K562 (cell line): ENCODE results near the gene ZMYND8. TPM values are rescaled to one million over a fixed set of nuclear protein-coding genes. Genes with fewer than 3 reads are reported as not detected.

Experiments
- HNRNPLL ChIP-seq: fragments of 200-400 bp; formaldehyde crosslinking; IDR thresholded peaks from 2 replicates; pipeline ENCODE4 v1.6.1; 2017; ENCODE audit warnings: low read length, low read depth, mild to moderate bottlenecking; ENCODE audit not compliant: poor library complexity, severe bottlenecking
- SP2 ChIP-seq: IDR thresholded peaks from 2 replicates; pipeline ENCODE4 v1.6.1; 2011; ENCODE audit warnings: mild to moderate bottlenecking, low read depth, low read length, moderate library complexity; ENCODE audit not compliant: poor library complexity, severe bottlenecking; ENCODE audit errors: extremely low read depth
- ZNF41 ChIP-seq: fragments of 250-450 bp; sonication (Bioruptor Pico); conservative IDR thresholded peaks from 2 replicates; pipeline ENCODE4 v1.4.0; 2020; ENCODE audit warnings: mild to moderate bottlenecking
- polyA plus RNA-seq, 8 experiments: library from polyadenylated mRNA; depleted of rRNA in 4 of 8; stranded (reverse) in 5 of 8; unstranded in 3 of 8; fragments of >200 nt; fragmentation: Nextera tagmentation in 2 of 8; fragmentation: Illumina TruSeq in 1 of 8; extraction: Ambion mirVana in 2 of 8; extraction: Trizol in 1 of 8; gene quantifications; 2 replicates each; pipeline versions ENCODE4 v1.2.1 to v1.2.3, GENCODE V29; 2011 to 2014; ENCODE audit warnings: inconsistent platforms in 1 of 8, missing spikeins in 1 of 8
- total RNA-seq, 7 experiments: library from RNA; depleted of rRNA in 6 of 7; stranded (reverse); fragments of >200 nt in 6 of 7; fragmentation: Illumina TruSeq in 2 of 7; extraction: Trizol in 2 of 7; gene quantifications; 2 replicates each; pipeline versions ENCODE4 v1.2.1 to v1.2.3, GENCODE V29; 2011 to 2021; ENCODE audit warnings: low replicate concordance in 1 of 7
- TF ChIP-seq, protein P1 (sequence below): fragments of 200-600 bp; sonication (generic); IDR thresholded peaks from one replicate; pipeline ENCODE4 v1.6.1; 2012; ENCODE audit warnings: mild to moderate bottlenecking, low read depth, low read length, inconsistent platforms
- TF ChIP-seq, protein P2 (sequence below), 2 experiments: fragments of 150-350 bp in 1 of 2; IDR thresholded peaks; 2 replicates each; pipeline ENCODE4 v1.6.1; 2012 to 2016; ENCODE audit warnings: low read depth in 2 of 2, low read length in 2 of 2, mild to moderate bottlenecking in 1 of 2, moderate library complexity in 1 of 2
- TF ChIP-seq, protein P3 (sequence below): fragments of 150-350 bp; IDR thresholded peaks from 2 replicates; pipeline ENCODE4 v1.6.1; 2014; ENCODE audit warnings: low read depth, mild to moderate bottlenecking, low read length, borderline replicate concordance

ZMYND8 gene
- total and polyA plus RNA-seq, 9 of the 15 experiments (the other 6 are each of a cell fraction or from before 2014, with no cell fraction given) = 31.8 to 148 (median 71.9) TPM

DNA sequence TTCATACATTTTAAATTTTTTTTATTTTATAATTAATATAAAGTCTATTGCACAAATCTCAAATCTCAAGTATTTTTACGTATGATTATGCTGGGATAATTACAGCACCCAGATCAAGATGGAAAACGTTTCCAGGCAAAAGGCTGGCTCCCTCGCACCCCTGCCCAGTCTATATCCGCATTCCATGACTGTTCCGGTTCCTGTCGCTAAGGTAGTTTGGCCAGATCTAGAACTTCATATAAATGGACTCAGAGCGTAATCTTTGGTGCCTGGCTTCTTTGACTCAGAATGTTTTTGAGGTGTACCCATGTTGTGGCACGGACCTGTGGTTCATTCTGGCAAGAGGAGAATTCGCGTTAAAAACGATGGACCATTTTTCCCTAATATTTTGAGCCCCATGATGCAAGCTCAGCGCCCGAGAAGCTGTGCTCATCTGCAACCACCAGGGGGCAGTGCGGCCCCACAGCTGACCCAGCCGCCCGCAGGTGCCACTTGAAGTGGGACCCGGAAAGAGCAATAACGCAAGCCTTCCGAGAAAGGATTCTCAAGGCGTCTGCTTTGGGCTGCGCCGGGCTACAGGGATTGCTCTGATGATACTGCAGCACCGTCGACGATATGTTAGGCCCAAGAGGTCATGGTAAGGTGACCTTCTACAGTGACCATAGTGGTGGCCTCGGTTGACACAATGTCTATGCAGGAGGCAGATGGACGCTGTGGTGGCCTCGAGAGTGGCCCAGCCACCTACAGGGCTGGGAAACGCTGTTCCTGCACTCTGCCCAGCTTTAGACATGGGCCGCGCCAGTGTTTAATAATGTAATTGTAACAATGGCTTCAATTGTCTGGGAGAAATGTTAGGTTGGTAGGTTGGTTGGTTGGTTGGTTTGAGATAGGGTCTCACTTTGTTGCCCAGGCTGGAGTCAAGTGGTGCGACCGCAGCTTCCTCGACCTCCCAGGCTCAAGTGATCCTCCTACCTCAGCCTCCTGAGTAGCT, 160.1 kb downstream of the ZMYND8 start (continued):
- TF ChIP-seq, protein P1, sequence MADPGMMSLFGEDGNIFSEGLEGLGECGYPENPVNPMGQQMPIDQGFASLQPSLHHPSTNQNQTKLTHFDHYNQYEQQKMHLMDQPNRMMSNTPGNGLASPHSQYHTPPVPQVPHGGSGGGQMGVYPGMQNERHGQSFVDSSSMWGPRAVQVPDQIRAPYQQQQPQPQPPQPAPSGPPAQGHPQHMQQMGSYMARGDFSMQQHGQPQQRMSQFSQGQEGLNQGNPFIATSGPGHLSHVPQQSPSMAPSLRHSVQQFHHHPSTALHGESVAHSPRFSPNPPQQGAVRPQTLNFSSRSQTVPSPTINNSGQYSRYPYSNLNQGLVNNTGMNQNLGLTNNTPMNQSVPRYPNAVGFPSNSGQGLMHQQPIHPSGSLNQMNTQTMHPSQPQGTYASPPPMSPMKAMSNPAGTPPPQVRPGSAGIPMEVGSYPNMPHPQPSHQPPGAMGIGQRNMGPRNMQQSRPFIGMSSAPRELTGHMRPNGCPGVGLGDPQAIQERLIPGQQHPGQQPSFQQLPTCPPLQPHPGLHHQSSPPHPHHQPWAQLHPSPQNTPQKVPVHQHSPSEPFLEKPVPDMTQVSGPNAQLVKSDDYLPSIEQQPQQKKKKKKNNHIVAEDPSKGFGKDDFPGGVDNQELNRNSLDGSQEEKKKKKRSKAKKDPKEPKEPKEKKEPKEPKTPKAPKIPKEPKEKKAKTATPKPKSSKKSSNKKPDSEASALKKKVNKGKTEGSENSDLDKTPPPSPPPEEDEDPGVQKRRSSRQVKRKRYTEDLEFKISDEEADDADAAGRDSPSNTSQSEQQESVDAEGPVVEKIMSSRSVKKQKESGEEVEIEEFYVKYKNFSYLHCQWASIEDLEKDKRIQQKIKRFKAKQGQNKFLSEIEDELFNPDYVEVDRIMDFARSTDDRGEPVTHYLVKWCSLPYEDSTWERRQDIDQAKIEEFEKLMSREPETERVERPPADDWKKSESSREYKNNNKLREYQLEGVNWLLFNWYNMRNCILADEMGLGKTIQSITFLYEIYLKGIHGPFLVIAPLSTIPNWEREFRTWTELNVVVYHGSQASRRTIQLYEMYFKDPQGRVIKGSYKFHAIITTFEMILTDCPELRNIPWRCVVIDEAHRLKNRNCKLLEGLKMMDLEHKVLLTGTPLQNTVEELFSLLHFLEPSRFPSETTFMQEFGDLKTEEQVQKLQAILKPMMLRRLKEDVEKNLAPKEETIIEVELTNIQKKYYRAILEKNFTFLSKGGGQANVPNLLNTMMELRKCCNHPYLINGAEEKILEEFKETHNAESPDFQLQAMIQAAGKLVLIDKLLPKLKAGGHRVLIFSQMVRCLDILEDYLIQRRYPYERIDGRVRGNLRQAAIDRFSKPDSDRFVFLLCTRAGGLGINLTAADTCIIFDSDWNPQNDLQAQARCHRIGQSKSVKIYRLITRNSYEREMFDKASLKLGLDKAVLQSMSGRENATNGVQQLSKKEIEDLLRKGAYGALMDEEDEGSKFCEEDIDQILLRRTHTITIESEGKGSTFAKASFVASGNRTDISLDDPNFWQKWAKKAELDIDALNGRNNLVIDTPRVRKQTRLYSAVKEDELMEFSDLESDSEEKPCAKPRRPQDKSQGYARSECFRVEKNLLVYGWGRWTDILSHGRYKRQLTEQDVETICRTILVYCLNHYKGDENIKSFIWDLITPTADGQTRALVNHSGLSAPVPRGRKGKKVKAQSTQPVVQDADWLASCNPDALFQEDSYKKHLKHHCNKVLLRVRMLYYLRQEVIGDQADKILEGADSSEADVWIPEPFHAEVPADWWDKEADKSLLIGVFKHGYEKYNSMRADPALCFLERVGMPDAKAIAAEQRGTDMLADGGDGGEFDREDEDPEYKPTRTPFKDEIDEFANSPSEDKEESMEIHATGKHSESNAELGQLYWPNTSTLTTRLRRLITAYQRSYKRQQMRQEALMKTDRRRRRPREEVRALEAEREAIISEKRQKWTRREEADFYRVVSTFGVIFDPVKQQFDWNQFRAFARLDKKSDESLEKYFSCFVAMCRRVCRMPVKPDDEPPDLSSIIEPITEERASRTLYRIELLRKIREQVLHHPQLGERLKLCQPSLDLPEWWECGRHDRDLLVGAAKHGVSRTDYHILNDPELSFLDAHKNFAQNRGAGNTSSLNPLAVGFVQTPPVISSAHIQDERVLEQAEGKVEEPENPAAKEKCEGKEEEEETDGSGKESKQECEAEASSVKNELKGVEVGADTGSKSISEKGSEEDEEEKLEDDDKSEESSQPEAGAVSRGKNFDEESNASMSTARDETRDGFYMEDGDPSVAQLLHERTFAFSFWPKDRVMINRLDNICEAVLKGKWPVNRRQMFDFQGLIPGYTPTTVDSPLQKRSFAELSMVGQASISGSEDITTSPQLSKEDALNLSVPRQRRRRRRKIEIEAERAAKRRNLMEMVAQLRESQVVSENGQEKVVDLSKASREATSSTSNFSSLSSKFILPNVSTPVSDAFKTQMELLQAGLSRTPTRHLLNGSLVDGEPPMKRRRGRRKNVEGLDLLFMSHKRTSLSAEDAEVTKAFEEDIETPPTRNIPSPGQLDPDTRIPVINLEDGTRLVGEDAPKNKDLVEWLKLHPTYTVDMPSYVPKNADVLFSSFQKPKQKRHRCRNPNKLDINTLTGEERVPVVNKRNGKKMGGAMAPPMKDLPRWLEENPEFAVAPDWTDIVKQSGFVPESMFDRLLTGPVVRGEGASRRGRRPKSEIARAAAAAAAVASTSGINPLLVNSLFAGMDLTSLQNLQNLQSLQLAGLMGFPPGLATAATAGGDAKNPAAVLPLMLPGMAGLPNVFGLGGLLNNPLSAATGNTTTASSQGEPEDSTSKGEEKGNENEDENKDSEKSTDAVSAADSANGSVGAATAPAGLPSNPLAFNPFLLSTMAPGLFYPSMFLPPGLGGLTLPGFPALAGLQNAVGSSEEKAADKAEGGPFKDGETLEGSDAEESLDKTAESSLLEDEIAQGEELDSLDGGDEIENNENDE = no peak
- TF ChIP-seq, protein P2, sequence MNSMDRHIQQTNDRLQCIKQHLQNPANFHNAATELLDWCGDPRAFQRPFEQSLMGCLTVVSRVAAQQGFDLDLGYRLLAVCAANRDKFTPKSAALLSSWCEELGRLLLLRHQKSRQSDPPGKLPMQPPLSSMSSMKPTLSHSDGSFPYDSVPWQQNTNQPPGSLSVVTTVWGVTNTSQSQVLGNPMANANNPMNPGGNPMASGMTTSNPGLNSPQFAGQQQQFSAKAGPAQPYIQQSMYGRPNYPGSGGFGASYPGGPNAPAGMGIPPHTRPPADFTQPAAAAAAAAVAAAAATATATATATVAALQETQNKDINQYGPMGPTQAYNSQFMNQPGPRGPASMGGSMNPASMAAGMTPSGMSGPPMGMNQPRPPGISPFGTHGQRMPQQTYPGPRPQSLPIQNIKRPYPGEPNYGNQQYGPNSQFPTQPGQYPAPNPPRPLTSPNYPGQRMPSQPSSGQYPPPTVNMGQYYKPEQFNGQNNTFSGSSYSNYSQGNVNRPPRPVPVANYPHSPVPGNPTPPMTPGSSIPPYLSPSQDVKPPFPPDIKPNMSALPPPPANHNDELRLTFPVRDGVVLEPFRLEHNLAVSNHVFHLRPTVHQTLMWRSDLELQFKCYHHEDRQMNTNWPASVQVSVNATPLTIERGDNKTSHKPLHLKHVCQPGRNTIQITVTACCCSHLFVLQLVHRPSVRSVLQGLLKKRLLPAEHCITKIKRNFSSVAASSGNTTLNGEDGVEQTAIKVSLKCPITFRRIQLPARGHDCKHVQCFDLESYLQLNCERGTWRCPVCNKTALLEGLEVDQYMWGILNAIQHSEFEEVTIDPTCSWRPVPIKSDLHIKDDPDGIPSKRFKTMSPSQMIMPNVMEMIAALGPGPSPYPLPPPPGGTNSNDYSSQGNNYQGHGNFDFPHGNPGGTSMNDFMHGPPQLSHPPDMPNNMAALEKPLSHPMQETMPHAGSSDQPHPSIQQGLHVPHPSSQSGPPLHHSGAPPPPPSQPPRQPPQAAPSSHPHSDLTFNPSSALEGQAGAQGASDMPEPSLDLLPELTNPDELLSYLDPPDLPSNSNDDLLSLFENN (IDR thresholded peaks at IDR 0.05; ENCODE audit: low read depth in 2 of 2, low read length in 2 of 2) = no peak
- TF ChIP-seq ZNF41 (CRISPR knock-in tag) (no peak), SP2 (no peak), HNRNPLL (no peak)
- TF ChIP-seq, protein P3, sequence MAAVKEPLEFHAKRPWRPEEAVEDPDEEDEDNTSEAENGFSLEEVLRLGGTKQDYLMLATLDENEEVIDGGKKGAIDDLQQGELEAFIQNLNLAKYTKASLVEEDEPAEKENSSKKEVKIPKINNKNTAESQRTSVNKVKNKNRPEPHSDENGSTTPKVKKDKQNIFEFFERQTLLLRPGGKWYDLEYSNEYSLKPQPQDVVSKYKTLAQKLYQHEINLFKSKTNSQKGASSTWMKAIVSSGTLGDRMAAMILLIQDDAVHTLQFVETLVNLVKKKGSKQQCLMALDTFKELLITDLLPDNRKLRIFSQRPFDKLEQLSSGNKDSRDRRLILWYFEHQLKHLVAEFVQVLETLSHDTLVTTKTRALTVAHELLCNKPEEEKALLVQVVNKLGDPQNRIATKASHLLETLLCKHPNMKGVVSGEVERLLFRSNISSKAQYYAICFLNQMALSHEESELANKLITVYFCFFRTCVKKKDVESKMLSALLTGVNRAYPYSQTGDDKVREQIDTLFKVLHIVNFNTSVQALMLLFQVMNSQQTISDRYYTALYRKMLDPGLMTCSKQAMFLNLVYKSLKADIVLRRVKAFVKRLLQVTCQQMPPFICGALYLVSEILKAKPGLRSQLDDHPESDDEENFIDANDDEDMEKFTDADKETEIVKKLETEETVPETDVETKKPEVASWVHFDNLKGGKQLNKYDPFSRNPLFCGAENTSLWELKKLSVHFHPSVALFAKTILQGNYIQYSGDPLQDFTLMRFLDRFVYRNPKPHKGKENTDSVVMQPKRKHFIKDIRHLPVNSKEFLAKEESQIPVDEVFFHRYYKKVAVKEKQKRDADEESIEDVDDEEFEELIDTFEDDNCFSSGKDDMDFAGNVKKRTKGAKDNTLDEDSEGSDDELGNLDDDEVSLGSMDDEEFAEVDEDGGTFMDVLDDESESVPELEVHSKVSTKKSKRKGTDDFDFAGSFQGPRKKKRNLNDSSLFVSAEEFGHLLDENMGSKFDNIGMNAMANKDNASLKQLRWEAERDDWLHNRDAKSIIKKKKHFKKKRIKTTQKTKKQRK = no peak
